Mesenchymal stem cell (in vitro differentiated cells and primary cell): ENCODE measurements around the gene PIKFYVE.

Experiments used
- DNase-seq: peaks from one replicate; pipeline ENCODE4 v3.0.0-alpha.2; 2013
- H2AFZ ChIP-seq: one replicate; pipeline ENCODE4 v1.6.1; 2013; ENCODE audit warnings: low read depth, mild to moderate bottlenecking, control low read depth, inconsistent platforms, low read length, moderate library complexity
- H2AK5ac ChIP-seq: 2 replicates; pipeline ENCODE4 v1.6.1; 2013; ENCODE audit warnings: low read length, moderate library complexity, mild to moderate bottlenecking, inconsistent platforms; ENCODE audit not compliant: severe bottlenecking
- H2BK120ac ChIP-seq: one replicate; pipeline ENCODE4 v1.6.1; 2013; ENCODE audit warnings: low read depth, mild to moderate bottlenecking, inconsistent platforms, low read length, moderate library complexity
- H2BK12ac ChIP-seq, 2 experiments: one replicate each; pipeline ENCODE4 v1.6.1; 2013; ENCODE audit warnings: inconsistent platforms in 2 of 2, low read length in 2 of 2, mild to moderate bottlenecking in 2 of 2, moderate library complexity in 2 of 2, control low read depth in 1 of 2
- H2BK15ac ChIP-seq: one replicate; pipeline ENCODE4 v1.6.1; 2013; ENCODE audit warnings: mild to moderate bottlenecking, low read depth, inconsistent platforms; ENCODE audit not compliant: poor library complexity, severe bottlenecking
- H2BK5ac ChIP-seq: 2 replicates; pipeline ENCODE4 v1.6.1; 2013; ENCODE audit warnings: low read depth, mild to moderate bottlenecking, low read length, control low read depth, inconsistent platforms; ENCODE audit not compliant: poor library complexity, severe bottlenecking
- H3K14ac ChIP-seq, 2 experiments: one replicate each; pipeline ENCODE4 v1.6.1; 2013; ENCODE audit warnings: inconsistent platforms in 2 of 2, low read length in 2 of 2, control low read depth in 1 of 2, mild to moderate bottlenecking in 1 of 2, moderate library complexity in 1 of 2
- H3K18ac ChIP-seq, 2 experiments: one replicate each; pipeline ENCODE4 v1.6.1; 2013; ENCODE audit warnings: inconsistent platforms in 2 of 2, low read length in 2 of 2, control low read depth in 1 of 2, low read depth in 1 of 2, mild to moderate bottlenecking in 1 of 2
- H3K23ac ChIP-seq, 2 experiments: one replicate each; pipeline ENCODE4 v1.6.1; 2013; ENCODE audit warnings: inconsistent platforms in 2 of 2, low read length in 2 of 2, mild to moderate bottlenecking in 2 of 2, moderate library complexity in 2 of 2, control low read depth in 1 of 2
- H3K27ac ChIP-seq: 2 replicates; pipeline ENCODE4 v1.5.1; 2013; ENCODE audit warnings: mild to moderate bottlenecking, moderate library complexity, low read length, control low read depth, inconsistent platforms; ENCODE audit not compliant: poor library complexity, severe bottlenecking
- H3K27me3 ChIP-seq, 2 experiments: 2 replicates each; pipeline versions ENCODE4 v1.6.1 to v1.7.0; 2013; ENCODE audit warnings: low read length in 2 of 2, mild to moderate bottlenecking in 2 of 2, moderate library complexity in 2 of 2, control low read depth in 1 of 2, inconsistent platforms in 1 of 2; ENCODE audit not compliant: control insufficient read depth in 1 of 2, insufficient read depth in 1 of 2
- H3K36me3 ChIP-seq, 2 experiments: 2 replicates each; pipeline versions ENCODE4 v1.6.1 to v1.7.0; 2013; ENCODE audit warnings: low read length in 2 of 2, control low read depth in 1 of 2, inconsistent platforms in 1 of 2, low read depth in 1 of 2, mild to moderate bottlenecking in 1 of 2; ENCODE audit not compliant: insufficient read depth in 2 of 2, control insufficient read depth in 1 of 2
- H3K4ac ChIP-seq, 2 experiments: one replicate each; pipeline ENCODE4 v1.6.1; 2013; ENCODE audit warnings: inconsistent platforms in 2 of 2, low read length in 2 of 2, mild to moderate bottlenecking in 2 of 2, moderate library complexity in 2 of 2, control low read depth in 1 of 2, low read depth in 1 of 2
- H3K4me1 ChIP-seq: 2 replicates; pipeline ENCODE4 v1.6.1; 2013; ENCODE audit warnings: low read depth, low read length, control low read depth; ENCODE audit not compliant: control insufficient read depth, insufficient read depth
- H3K4me2 ChIP-seq: 2 replicates; pipeline ENCODE4 v1.6.1; 2013; ENCODE audit warnings: low read length, mild to moderate bottlenecking, inconsistent platforms; ENCODE audit not compliant: poor library complexity, severe bottlenecking
- H3K4me3 ChIP-seq, 2 experiments: 2 replicates each; pipeline versions ENCODE4 v1.5.1 to v1.7.0; 2013; ENCODE audit warnings: low read length in 2 of 2, mild to moderate bottlenecking in 2 of 2, control low read depth in 1 of 2, low read depth in 1 of 2; ENCODE audit not compliant: insufficient read depth in 1 of 2
- H3K79me1 ChIP-seq: replicated peaks from 2 replicates; pipeline ENCODE4 v1.6.1; 2013; ENCODE audit warnings: mild to moderate bottlenecking, control low read depth, low read length, inconsistent platforms; ENCODE audit not compliant: poor library complexity, severe bottlenecking
- H3K9ac ChIP-seq: 2 replicates; pipeline ENCODE4 v1.7.0; 2013; ENCODE audit warnings: mild to moderate bottlenecking, low read length, moderate library complexity
- H3K9me3 ChIP-seq: 2 replicates; pipeline ENCODE4 v1.7.0; 2013; ENCODE audit warnings: mild to moderate bottlenecking, low read length; ENCODE audit not compliant: control insufficient read depth
- H4K8ac ChIP-seq: one replicate; pipeline ENCODE4 v1.6.1; 2013; ENCODE audit warnings: inconsistent platforms, mild to moderate bottlenecking, low read length, moderate library complexity
- H4K91ac ChIP-seq: one replicate; pipeline ENCODE4 v1.6.1; 2013; ENCODE audit warnings: mild to moderate bottlenecking, low read length, inconsistent platforms
- WGBS: methylation state at CpG from one replicate; pipeline ENCODE4 v1.1.7; 2013; ENCODE audit warnings: mixed read lengths; 5-methylcytosine and 5-hydroxymethylcytosine counted together

PIKFYVE gene

GRCh38 chr2:208254871-208255556 is 11.0 kb upstream of the PIKFYVE start, which contains the start of gene IDH1:
Gene IDH1, minus strand, starts transcription at chr2:208255071. Its CDS starts 3,520 bp downstream, at chr2:208251551.
- Histone ChIP-seq H3K4me3 (peak within 1 kb of the TSS; percentile 74 to 98), H3K79me1 (peaks cover 15% of the 10 kb centered on the region), H3K9me3 (no peaks in the 10 kb centered on the region), H2BK120ac (no peak within 1 kb of the TSS), H3K9ac (peak within 1 kb of the TSS; percentile 87), H2AK5ac (peak within 1 kb of the TSS; percentile 90), H2AFZ (peak within 1 kb of the TSS; percentile 91), H3K18ac (peak within 1 kb of the TSS; percentile 6 to 95), H3K27ac (peak within 1 kb of the TSS; percentile 94), H3K4ac (peak within 1 kb of the TSS; percentile 24 to 88), H2BK12ac (peak within 1 kb of the TSS in 1 of 2 experiments; percentile 52), H3K4me2 (peak within 1 kb of the TSS; percentile 94), H3K23ac (peak within 1 kb of the TSS in 1 of 2 experiments; percentile 74), H3K27me3 (no peaks in the 10 kb centered on the region), H2BK5ac (no peak within 1 kb of the TSS), H3K14ac (no peak within 1 kb of the TSS), H4K91ac (peak within 1 kb of the TSS; percentile 52), H4K8ac (peak within 1 kb of the TSS; percentile 70), H2BK15ac (peak within 1 kb of the TSS; percentile 73), H3K4me1 (peaks cover 2% of the 10 kb centered on the region), H3K36me3 (peaks cover 0 to 35% of the 10 kb centered on the region in 2 experiments)
- peak; percentile 95 for DNase-seq
- WGBS: under 1% methylated on average over 47 of the region's 48 CpGs

GRCh38 chr2:208255557-208256106 is 10.4 kb upstream of the PIKFYVE start:
- H3K4me3 ChIP-seq: peak overlapping the region; percentile 74 to 98
- no peak overlapping the region for H3K23ac ChIP-seq
- H3K9me3 ChIP-seq: no peaks in the 10 kb centered on the region
- peak overlapping the region; percentile 90 for H2AK5ac ChIP-seq
- peak overlapping the region in 1 of 2 experiments; percentile 52 for H2BK12ac ChIP-seq
- no peak overlapping the region for H4K91ac ChIP-seq
- H3K4me1 ChIP-seq: peaks cover 2% of the 10 kb centered on the region
- peak overlapping the region; percentile 81 for H3K9ac ChIP-seq
- 49% methylated on average over 12 of the region's 13 CpGs for WGBS
- H4K8ac ChIP-seq: peak overlapping the region; percentile 70
- no peak overlapping the region for H2BK15ac ChIP-seq
- H3K79me1 ChIP-seq: peaks cover 13% of the 10 kb centered on the region
- peak overlapping the region; percentile 94 for H3K27ac ChIP-seq
- no peak overlapping the region for H2BK120ac ChIP-seq
- H2BK5ac ChIP-seq: no peak overlapping the region
- H3K14ac ChIP-seq: no peak overlapping the region
- H2AFZ ChIP-seq: peak overlapping the region; percentile 76
- no peak for DNase-seq
- H3K27me3 ChIP-seq: no peaks in the 10 kb centered on the region
- H3K36me3 ChIP-seq: peaks cover 0 to 29% of the 10 kb centered on the region in 2 experiments
- peak overlapping the region; percentile 24 to 88 for H3K4ac ChIP-seq
- H3K4me2 ChIP-seq: peak overlapping the region; percentile 94
- H3K18ac ChIP-seq: peak overlapping the region; percentile 3 to 95

- no peak overlapping the region for H4K8ac ChIP-seq
- H2BK12ac ChIP-seq: no peak overlapping the region
- H2AK5ac ChIP-seq: no peak overlapping the region
- H2BK5ac ChIP-seq: no peak overlapping the region
- no peak overlapping the region for H2BK15ac ChIP-seq
- DNase-seq: no peak
- no peak overlapping the region for H3K9ac ChIP-seq
- no peak overlapping the region for H2AFZ ChIP-seq
- no peak overlapping the region for H3K4me2 ChIP-seq
- H3K36me3 ChIP-seq: peaks cover 0 to 22% of the 10 kb centered on the region in 2 experiments
- H3K23ac ChIP-seq: no peak overlapping the region
- H3K4me3 ChIP-seq: no peak overlapping the region
- no peaks in the 10 kb centered on the region for H3K27me3 ChIP-seq
- peaks cover 2% of the 10 kb centered on the region for H3K4me1 ChIP-seq
- 81% methylated on average over 8 of the region's 10 CpGs for WGBS
- no peak overlapping the region for H2BK120ac ChIP-seq
- no peak overlapping the region for H3K18ac ChIP-seq
- no peak overlapping the region for H3K27ac ChIP-seq
- H3K4ac ChIP-seq: no peak overlapping the region
- H3K9me3 ChIP-seq: no peaks in the 10 kb centered on the region
- H3K79me1 ChIP-seq: peaks cover 11% of the 10 kb centered on the region
- H3K14ac ChIP-seq: no peak overlapping the region
- no peak overlapping the region for H4K91ac ChIP-seq
Measured at GRCh38 chr2:208256192-208256782, 9.8 kb upstream of the PIKFYVE start.
